K562 (cell line): ENCODE results near the gene NINJ2. TPM values are rescaled to one million over a fixed set of nuclear protein-coding genes. Genes with fewer than 3 reads are reported as not detected.
A peak's percentile ranks its signal among the peaks of the same experiment; 100 is the strongest.

ENCODE experiments used
- ATAC-seq: fragments of 200-7000 bp; cut with Tn5 transposase; 3 replicates; pipeline ENCODE4 v1.9.1; 2020; ENCODE audit warnings: moderate library complexity
- BruUV-seq: library from RNA; stranded (reverse); fragments of 400-500 nt; replicated peaks from 2 replicates; lab custom pipeline; 2021; lab: Mats Ljungman, UMichigan
- CTCF ChIA-PET: fragments of 300-600 bp; formaldehyde crosslinking; extraction: SDS; loops from one replicate; lab custom pipeline; 2021; ENCODE audit warnings: low intra/inter-chr PET ratio; lab: Yijun Ruan, JAX
- POLR2A ChIA-PET: fragments of 300-600, 350-650 bp; sonication (Branson Sonifier 250); formaldehyde crosslinking; extraction: SDS; loops from one replicate; lab custom pipeline; 2021; ENCODE audit warnings: antibody characterized with exemption, inconsistent platforms; lab: Yijun Ruan, JAX
- DNase-seq, 4 experiments: peaks; one replicate each; pipeline versions ENCODE4 v3.0.0 to v3.0.0-alpha.2; 2011 to 2018; ENCODE audit warnings: low spot score in 3 of 4, mixed read lengths in 3 of 4; ENCODE audit errors: extremely low read depth in 1 of 4
- FAIRE-seq: peaks from 2 replicates; lab custom pipeline; 2011; peaks lifted over from hg19 to GRCh38; lab: Jason Lieb, UNC
- H2AFZ ChIP-seq: 2 replicates; pipeline ENCODE4 v1.6.0; 2011; ENCODE audit warnings: low read depth, low read length, control low read depth, inconsistent platforms
- H3K27ac ChIP-seq: fragments of 200-600 bp; 3 replicates; pipeline ENCODE4 v1.8.0; 2011; ENCODE audit warnings: low read depth, mild to moderate bottlenecking, control low read depth, inconsistent platforms, low read length, moderate library complexity, mixed read lengths; ENCODE audit errors: extremely low read depth
- H3K27me3 ChIP-seq, 2 experiments: fragments of 300-600 bp in 1 of 2; 2 replicates in 1 of 2; 3 replicates in 1 of 2; pipeline versions ENCODE4 v1.6.0 to v1.8.0; 2011; ENCODE audit warnings: inconsistent platforms in 2 of 2, low read length in 2 of 2, mild to moderate bottlenecking in 1 of 2, mixed read lengths in 1 of 2, moderate library complexity in 1 of 2; ENCODE audit not compliant: control insufficient read depth in 2 of 2, insufficient read depth in 2 of 2
- H3K36me3 ChIP-seq: fragments of 300-600 bp; 3 replicates; pipeline ENCODE4 v1.8.0; 2011; ENCODE audit warnings: mild to moderate bottlenecking, low read length, inconsistent platforms; ENCODE audit not compliant: control insufficient read depth, insufficient read depth
- H3K4me1 ChIP-seq, 2 experiments: fragments of 200-600 bp in 1 of 2; replicated peaks in 1 of 2; 2 replicates in 1 of 2; 3 replicates in 1 of 2; pipeline versions ENCODE4 v1.5.1 to v1.8.0; 2011; ENCODE audit warnings: inconsistent platforms in 2 of 2, low read length in 2 of 2, mild to moderate bottlenecking in 1 of 2, mixed read lengths in 1 of 2, moderate library complexity in 1 of 2; ENCODE audit not compliant: control insufficient read depth in 2 of 2, insufficient read depth in 2 of 2
- H3K4me2 ChIP-seq: 2 replicates; pipeline ENCODE4 v1.6.1; 2011; ENCODE audit warnings: low read length, control low read depth, inconsistent platforms, mixed read lengths; ENCODE audit not compliant: insufficient read depth
- H3K4me3 ChIP-seq: fragments of 200-600 bp; sonication (generic), shearing (Covaris generic); 2 replicates; pipeline ENCODE4 v1.5.1; 2016; ENCODE audit warnings: control low read depth, inconsistent platforms
- H3K79me2 ChIP-seq: fragments of 200-600 bp; 3 replicates; pipeline ENCODE4 v1.8.0; 2011; ENCODE audit warnings: low read length, inconsistent platforms; ENCODE audit not compliant: control insufficient read depth, insufficient read depth
- H3K9ac ChIP-seq, 2 experiments: 2 replicates each; pipeline versions ENCODE4 v1.6.0 to v1.6.1; 2011; ENCODE audit warnings: low read depth in 2 of 2, low read length in 2 of 2, control low read depth in 1 of 2, inconsistent platforms in 1 of 2, mild to moderate bottlenecking in 1 of 2, mixed read lengths in 1 of 2; ENCODE audit not compliant: insufficient read depth in 1 of 2
- H3K9me1 ChIP-seq: one replicate; pipeline ENCODE4 v1.6.0; 2011; ENCODE audit warnings: inconsistent platforms, mild to moderate bottlenecking, low read length, moderate library complexity; ENCODE audit not compliant: control insufficient read depth, insufficient read depth
- H3K9me3 ChIP-seq: replicated peaks from 2 replicates; pipeline ENCODE4 v1.5.1; 2011; ENCODE audit warnings: low read depth, low read length, inconsistent platforms; ENCODE audit not compliant: control insufficient read depth, insufficient read depth
- H4K20me1 ChIP-seq: replicated peaks from 2 replicates; pipeline ENCODE4 v1.6.1; 2011; ENCODE audit warnings: low read length, inconsistent platforms, mixed read lengths; ENCODE audit not compliant: control insufficient read depth, insufficient read depth
- CHD4 ChIP-seq: fragments of 200-600 bp; sonication (generic); IDR thresholded peaks from 3 replicates; pipeline ENCODE4 v1.6.1; 2012; ENCODE audit warnings: low read depth, mild to moderate bottlenecking, mixed read lengths, low read length, inconsistent platforms; ENCODE audit not compliant: insufficient read depth, insufficient replicate concordance, poor library complexity, severe bottlenecking
- FOXJ2 ChIP-seq: fragments of 200-800 bp; sonication (Bioruptor generic); IDR thresholded peaks from 2 replicates; pipeline ENCODE4 v1.6.1; 2016; ENCODE audit warnings: missing genetic modification characterization, missing compliant biosample characterization
- KDM1A ChIP-seq, 2 experiments: fragments of 450-650 bp; IDR thresholded peaks; 2 replicates each; pipeline ENCODE4 v1.6.1; 2016; ENCODE audit warnings: mild to moderate bottlenecking in 2 of 2
- MAZ ChIP-seq, 2 experiments: fragments of 450-650 bp in 1 of 2; sonication (generic) in 1 of 2; formaldehyde crosslinking; IDR thresholded peaks in 1 of 2; conservative IDR thresholded peaks in 1 of 2; 2 replicates each; pipeline versions ENCODE4 v1.4.0 to v1.5.0; 2020; ENCODE audit warnings: mild to moderate bottlenecking in 1 of 2, missing genetic modification reagents in 1 of 2
- RCOR1 ChIP-seq, 2 experiments: IDR thresholded peaks; 2 replicates each; pipeline ENCODE4 v1.6.1; 2012; ENCODE audit warnings: low read depth in 2 of 2, low read length in 2 of 2, borderline replicate concordance in 1 of 2, improper control_type of control experiment in 1 of 2
- RFX1 ChIP-seq: fragments of 450-650 bp; IDR thresholded peaks from 2 replicates; pipeline ENCODE4 v1.6.1; 2016; ENCODE audit warnings: mild to moderate bottlenecking, moderate library complexity
- SPI1 ChIP-seq: IDR thresholded peaks from 2 replicates; pipeline ENCODE4 v1.6.1; 2011; ENCODE audit warnings: low read depth, low read length, control low read depth, borderline replicate concordance
- TEAD4 ChIP-seq, 2 experiments: sonication (generic) in 1 of 2; formaldehyde crosslinking in 1 of 2; IDR thresholded peaks; 2 replicates each; pipeline versions ENCODE4 v1.6.1 to v1.8.0; 2012 to 2022; ENCODE audit warnings: borderline replicate concordance in 1 of 2, inconsistent platforms in 1 of 2, low read length in 1 of 2, mild to moderate bottlenecking in 1 of 2, missing genetic modification reagents in 1 of 2
- THAP7 ChIP-seq: fragments of 250-450 bp; sonication (Bioruptor Pico); IDR thresholded peaks from 2 replicates; pipeline ENCODE4 v1.5.0; 2021
- ZBTB9 ChIP-seq: fragments of 450-650 bp; formaldehyde crosslinking; IDR thresholded peaks from 2 replicates; pipeline ENCODE4 v1.4.0; 2020; ENCODE audit warnings: mild to moderate bottlenecking, moderate library complexity
- ZNF511 ChIP-seq: sonication (generic); formaldehyde crosslinking; IDR thresholded peaks from 2 replicates; pipeline ENCODE4 v1.8.0; 2022; ENCODE audit warnings: mild to moderate bottlenecking, missing genetic modification reagents
- ZNF589 ChIP-seq: fragments of 200-800 bp; sonication (Bioruptor generic); IDR thresholded peaks from 2 replicates; pipeline ENCODE4 v1.6.1; 2016; ENCODE audit warnings: low read depth, missing genetic modification characterization, missing compliant biosample characterization
- WGBS: fragments of 100-300 bp; shearing (Covaris generic); methylation state at CpG from one replicate; pipeline ENCODE4 v1.1.6; 2016; ENCODE audit warnings: low coverage, mixed read lengths; ENCODE audit not compliant: insufficient coverage; ENCODE audit errors: missing lambda C conversion rate; 5-methylcytosine and 5-hydroxymethylcytosine counted together
- in situ Hi-C: fragments of 300-500 bp; cut with MboI; formaldehyde crosslinking; loops from 4 replicates; pipeline ENCODE4 v1.15.0; 2018; ENCODE audit warnings: inconsistent platforms, mixed read lengths
- intact Hi-C: fragments of 100-400 bp; cut with micrococcal nuclease; formaldehyde crosslinking; loops from 2 replicates; pipeline ENCODE4 v1.14.2; 2022
- polyA plus RNA-seq, 8 experiments: library from polyadenylated mRNA; depleted of rRNA in 4 of 8; stranded (reverse) in 5 of 8; unstranded in 3 of 8; fragments of >200 nt; fragmentation: Nextera tagmentation in 2 of 8; fragmentation: Illumina TruSeq in 1 of 8; extraction: Ambion mirVana in 2 of 8; extraction: Trizol in 1 of 8; gene quantifications; 2 replicates each; pipeline versions ENCODE4 v1.2.1 to v1.2.3, GENCODE V29; 2011 to 2014; ENCODE audit warnings: inconsistent platforms in 1 of 8, missing spikeins in 1 of 8
- total RNA-seq, 7 experiments: library from RNA; depleted of rRNA in 6 of 7; stranded (reverse); fragments of >200 nt in 6 of 7; fragmentation: Illumina TruSeq in 2 of 7; extraction: Trizol in 2 of 7; gene quantifications; 2 replicates each; pipeline versions ENCODE4 v1.2.1 to v1.2.3, GENCODE V29; 2011 to 2021; ENCODE audit warnings: low replicate concordance in 1 of 7

Gene NINJ2
- total and polyA plus RNA-seq, 9 of the 15 experiments (the other 6 are each of a cell fraction or from before 2014, with no cell fraction given) = 2.6 to 16.0 (median 4.5) TPM

GRCh38 chr12:690466-690865, 27.2 kb upstream of the NINJ2 start:
- Histone ChIP-seq H3K4me3 (no peak overlapping the region), H3K4me2 (no peak overlapping the region), H3K9ac (no peak overlapping the region), H3K4me1 (peaks cover 4 to 7% of the 10 kb centered on the region in 2 experiments; a peak in 4 of 5 replicates), H4K20me1 (no peaks in the 10 kb centered on the region), H3K27me3 (no peaks in the 10 kb centered on the region), H3K36me3 (no peaks in the 10 kb centered on the region), H3K79me2 (no peaks in the 10 kb centered on the region), H3K9me1 (no peaks in the 10 kb centered on the region), H3K27ac (no peak overlapping the region), H3K9me3 (no peaks in the 10 kb centered on the region), H2AFZ (no peak overlapping the region)
- no peak for ATAC-seq
- intact Hi-C loops (no loop called here), in situ Hi-C loops (no loop called here)
- ChIA-PET CTCF (no interaction called here), POLR2A (no interaction called here)
- 71% methylated on average over 11 of the region's 12 CpGs for WGBS
- TF ChIP-seq THAP7 (CRISPR knock-in tag) = no peak
- no TSS peak for BruUV-seq
- FAIRE-seq = no peak
- no peak for DNase-seq

- DNase-seq = no peak
- FAIRE-seq = no peak
- no peaks in the 10 kb centered on the region; a peak in 1 of 5 replicates for H3K4me1 ChIP-seq
- intact Hi-C loops (no loop called here), in situ Hi-C loops (no loop called here)
- POLR2A ChIA-PET = interaction anchor here (0.5 to 0.7 kb wide), 2 partner anchors 119 to 598 kb away, joined by 4 to 7 read pairs; no protein-coding TSS in a partner anchor
- H3K27me3 ChIP-seq = no peaks in the 10 kb centered on the region
- WGBS = 15% methylated on average over 3 of the region's 3 CpGs
- H4K20me1 ChIP-seq = no peaks in the 10 kb centered on the region
- H3K9me3 ChIP-seq = no peaks in the 10 kb centered on the region
- CTCF ChIA-PET = no interaction called here
- H3K36me3 ChIP-seq = no peaks in the 10 kb centered on the region
- no peaks in the 10 kb centered on the region for H3K79me2 ChIP-seq
- no peaks in the 10 kb centered on the region for H3K9me1 ChIP-seq
- H3K4me2 ChIP-seq = no peak overlapping the region
- ATAC-seq = peak; percentile 39; the same call in 2 of the 3 replicates
- H3K4me3 ChIP-seq = no peak overlapping the region
- no peak overlapping the region for H2AFZ ChIP-seq
- BruUV-seq = no TSS peak
- no peak overlapping the region for H3K27ac ChIP-seq
- H3K9ac ChIP-seq = no peak overlapping the region
- TF ChIP-seq TEAD4 (IDR thresholded peaks at IDR 0.05; ENCODE audit: low read length) (peak; percentile 27; the same call in 1 of the 2 replicates), TEAD4 (CRISPR knock-in tag; IDR thresholded peaks at IDR 0.05; ENCODE audit: borderline replicate concordance) (no peak), RFX1 (peak; percentile 70), CHD4 (no peak), ZBTB9 (CRISPR knock-in tag) (no peak), ZNF511 (CRISPR knock-in tag) (no peak), RCOR1 (IDR thresholded peaks at IDR 0.05; ENCODE audit: borderline replicate concordance in 1 of 2, low read depth in 2 of 2, low read length in 2 of 2) (peak; percentile 94 to 98), ZNF589 (CRISPR knock-in tag) (no peak), KDM1A (IDR thresholded peaks at IDR 0.05) (peak; percentile 96), FOXJ2 (tag) (peak; percentile 81), MAZ (CRISPR knock-in tag; conservative IDR thresholded peaks at IDR 0.05 in 1 of 2, IDR thresholded peaks at IDR 0.05 in 1 of 2) (0 out of 4 replicates have a peak, but pooled peaks of 1 of the 2 experiments have one; percentile 26), SPI1 (0 out of 2 replicates have a peak, but pooled peaks have one; percentile 3)
These were observed 22.1 kb upstream of the NINJ2 start for GRCh38 chr12:685388-685787.
